Sciatic nerve (tissue), 2 donors: Measurements from ENCODE around the gene HNRNPAB. TPM values are rescaled to one million over a fixed set of nuclear protein-coding genes. Genes with fewer than 3 reads are reported as not detected.
"Not testable (repeated sequence)": the region's sequence is repeated elsewhere in the genome, so short reads cannot be mapped to it uniquely, and the experiment has no call there.

Experiments used
- ATAC-seq: fragments of 200-7000 bp; cut with Tn5 transposase; one replicate; pipeline ENCODE4 v1.9.1; 2020; ENCODE audit warnings: mild to moderate bottlenecking, moderate library complexity
- DNase-seq: peaks from one replicate; pipeline ENCODE4 v3.0.0-alpha.2; 2020; ENCODE audit warnings: low spot score
- intact Hi-C: fragments of 100-400 bp; cut with DNase I; formaldehyde crosslinking; loops from one replicate; pipeline ENCODE4 v1.14.2; 2022
- total RNA-seq: library from RNA; stranded (reverse); fragmentation: NEBNext Ultra II Directional; extraction: Animal tissue kit (Norgen Biotek cat#: 25700); gene quantifications from one replicate; pipeline ENCODE4 v1.2.1, GENCODE V29; 2021
- donor health status: DM: no; HTN: no; CAD: no.
- donor health status: DM: no; HTN: no; CAD: no.

The HNRNPAB gene
- total RNA-seq, 1 donor from 2014 or later, result 88.0 TPM

DNA sequence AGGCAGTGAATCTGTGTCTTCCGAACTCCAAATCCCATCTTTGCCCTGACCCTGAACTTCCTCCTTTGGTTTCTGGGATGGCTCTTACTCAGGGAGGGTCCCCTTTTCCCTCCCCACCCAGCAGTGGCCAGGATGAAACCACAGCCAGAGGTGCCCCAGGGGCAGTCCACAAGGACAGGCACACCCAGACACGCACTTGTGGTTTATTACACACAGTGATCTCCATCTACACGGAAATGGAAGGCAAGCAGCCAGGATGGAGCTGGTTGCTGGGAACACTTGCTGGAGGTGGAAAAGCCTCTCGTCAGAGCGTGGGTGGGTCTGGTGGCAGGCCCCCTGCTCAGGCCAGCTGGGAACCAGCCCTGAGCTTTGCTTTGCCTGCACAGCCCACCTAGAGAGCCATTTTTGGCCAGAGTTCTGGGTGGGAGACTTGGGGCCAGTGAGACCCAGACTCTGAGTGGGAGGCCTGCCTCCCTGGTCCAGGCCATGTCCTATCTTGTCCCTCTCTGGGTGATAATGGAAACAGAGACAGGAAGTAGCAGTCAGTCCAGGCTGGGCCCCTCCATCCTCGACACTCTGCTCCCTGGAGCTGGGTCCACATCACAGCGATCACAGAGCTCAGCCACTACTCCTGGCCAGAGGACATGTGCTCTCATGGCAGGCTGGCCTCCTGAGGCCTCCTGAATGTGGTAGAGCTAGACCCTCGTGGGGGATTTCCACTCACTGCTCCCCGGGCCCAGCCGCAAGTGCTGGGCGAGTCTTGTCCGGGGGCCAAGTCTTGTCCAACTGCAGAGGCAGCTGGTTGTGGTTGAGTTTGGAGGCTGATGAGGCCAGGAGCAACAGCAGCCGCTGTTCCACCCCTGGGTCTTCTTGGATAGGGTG lies 33.3 kb downstream of the HNRNPAB start:
- DNase-seq (no peak), ATAC-seq (no peak)
- intact Hi-C loops, result no loop called here

DNA sequence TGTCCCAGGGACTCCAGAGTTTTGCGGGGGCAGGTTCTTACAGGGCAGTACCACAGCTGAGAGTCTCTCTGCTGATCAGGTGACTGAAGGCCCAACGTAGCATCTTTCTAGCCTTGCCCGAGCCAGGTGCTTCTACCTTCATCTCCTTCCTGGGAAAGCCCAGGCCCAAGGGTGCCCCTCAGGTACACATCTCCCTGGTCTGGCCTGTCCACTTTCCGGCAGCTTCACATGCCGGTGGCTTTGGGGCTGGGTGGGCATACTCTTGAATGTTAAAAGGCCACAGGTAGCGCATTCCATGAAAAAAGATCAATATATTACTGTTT lies 33.9 kb downstream of the HNRNPAB start:
- ATAC-seq (no peak), DNase-seq (no peak)
- intact Hi-C loops, result no loop called here

DNA sequence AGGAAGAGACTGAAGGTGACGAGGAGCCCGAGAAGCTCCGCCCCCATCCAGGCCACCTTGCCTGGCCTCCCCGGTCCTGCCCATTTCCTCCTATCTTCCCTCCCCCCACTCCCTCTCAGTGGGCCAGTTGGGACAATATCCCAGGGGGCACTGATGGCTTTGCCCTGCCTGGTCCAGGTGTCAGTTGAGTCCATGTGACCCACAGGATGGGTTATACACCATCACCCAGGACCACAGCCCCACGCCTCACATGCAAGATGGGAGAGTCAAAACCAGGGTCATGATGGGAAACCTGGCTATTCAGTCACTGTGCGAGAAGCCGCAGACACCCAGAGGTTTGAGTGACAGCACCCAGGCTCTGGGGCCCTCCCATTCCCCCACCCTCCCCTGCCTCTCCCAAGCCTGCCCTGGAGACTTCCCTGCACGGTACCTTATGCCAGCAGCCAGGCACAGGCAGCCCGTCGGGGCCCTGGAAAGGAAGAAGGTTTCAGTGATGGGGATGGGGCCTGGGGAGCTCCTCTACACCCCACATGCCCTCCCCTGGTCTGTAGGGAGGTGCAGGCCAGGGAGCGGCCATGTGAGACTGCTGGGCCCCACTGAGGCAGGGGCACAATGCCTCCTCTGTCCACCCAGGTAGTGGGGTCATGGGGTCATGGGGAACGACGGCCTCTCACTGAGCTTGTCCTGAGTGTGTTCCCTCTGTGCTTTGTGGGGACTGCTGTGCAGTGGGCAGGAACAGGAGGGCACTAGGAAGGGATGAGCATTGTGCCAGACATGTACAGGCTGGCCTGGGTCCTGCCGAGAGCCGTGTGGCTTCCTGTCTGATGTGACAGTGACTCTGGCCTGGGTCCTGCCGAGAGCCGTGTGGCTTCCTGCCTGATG lies 34.6 kb downstream of the HNRNPAB start:
- ATAC-seq (no peak), DNase-seq (no peak)
- intact Hi-C loops, result no loop called here

DNA sequence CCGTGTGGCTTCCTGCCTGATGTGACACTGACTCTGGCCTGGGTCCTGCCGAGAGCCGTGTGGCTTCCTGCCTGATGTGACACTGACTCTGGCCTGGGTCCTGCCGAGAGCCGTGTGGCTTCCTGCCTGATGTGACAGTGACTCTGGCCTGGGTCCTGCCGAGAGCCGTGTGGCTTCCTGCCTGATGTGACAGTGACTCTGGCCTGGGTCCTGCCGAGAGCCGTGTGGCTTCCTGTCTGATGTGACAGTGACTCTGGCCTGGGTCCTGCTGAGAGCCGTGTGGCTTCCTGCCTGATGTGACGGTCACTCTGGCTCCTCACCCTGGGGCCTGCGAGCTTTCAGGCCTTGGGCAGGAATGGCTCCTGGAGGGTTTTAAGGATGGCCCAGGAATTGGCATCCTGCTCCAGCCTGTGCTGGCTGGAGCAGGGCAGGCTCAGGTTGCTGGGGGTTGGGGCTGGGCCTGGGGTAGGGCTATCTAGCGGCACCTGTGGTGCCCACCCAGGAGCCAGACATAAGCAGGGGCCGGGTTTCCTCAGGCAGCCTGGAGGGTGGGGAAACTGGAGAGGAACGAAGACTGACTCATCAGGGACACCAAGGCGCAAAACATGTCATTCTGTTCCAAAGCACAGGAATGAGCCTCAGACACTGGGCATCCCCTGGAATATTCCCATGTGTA lies 35.4 kb downstream of the HNRNPAB start:
- intact Hi-C loops, DNase-seq, ATAC-seq: not testable (repeated sequence)

DNA sequence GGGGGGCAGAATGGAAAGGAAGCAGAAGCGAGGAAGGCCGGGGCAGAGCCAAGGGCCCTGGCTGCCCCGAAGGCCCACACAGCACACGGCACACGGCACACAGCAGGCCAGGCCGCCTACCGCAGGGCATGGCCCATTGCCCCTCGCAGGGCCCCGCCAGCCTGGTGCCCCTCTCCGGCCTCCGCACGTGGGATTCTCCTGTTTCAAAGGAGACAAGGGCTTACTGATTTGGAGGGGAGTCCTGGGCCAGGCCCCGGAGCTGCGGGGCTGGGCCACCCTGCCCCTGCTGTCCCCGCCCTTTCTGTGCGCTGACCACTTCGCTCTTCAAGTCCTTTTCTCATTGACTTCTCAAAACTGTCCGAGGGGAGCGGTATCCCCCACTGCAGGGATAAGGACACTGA lies 36.0 kb downstream of the HNRNPAB start:
- ATAC-seq, result no peak
- no peak for DNase-seq
- intact Hi-C loops, result no loop called here

- no peak for ATAC-seq
- no peak for DNase-seq
- intact Hi-C loops, result no loop called here
These were observed 36.4 kb downstream of the HNRNPAB start for GRCh38 chr5:178240766-178241165.

- DNase-seq, result no peak
- ATAC-seq, result peak; percentile 19
- intact Hi-C loops, result no loop called here
These were observed 36.9 kb downstream of the HNRNPAB start for GRCh38 chr5:178241231-178241663.

GRCh38 chr5:178241688-178242231 lies 37.4 kb downstream of the HNRNPAB start:
- intact Hi-C loops, result no loop called here
- DNase-seq (no peak), ATAC-seq (peak; percentile 14)

GRCh38 chr5:178242416-178242815 lies 38.1 kb downstream of the HNRNPAB start:
- DNase-seq (no peak), ATAC-seq (no peak)
- intact Hi-C loops, result no loop called here

GRCh38 chr5:178244576-178244975 lies 40.2 kb downstream of the HNRNPAB start:
- intact Hi-C loops, result no loop called here
- no peak for DNase-seq

DNA sequence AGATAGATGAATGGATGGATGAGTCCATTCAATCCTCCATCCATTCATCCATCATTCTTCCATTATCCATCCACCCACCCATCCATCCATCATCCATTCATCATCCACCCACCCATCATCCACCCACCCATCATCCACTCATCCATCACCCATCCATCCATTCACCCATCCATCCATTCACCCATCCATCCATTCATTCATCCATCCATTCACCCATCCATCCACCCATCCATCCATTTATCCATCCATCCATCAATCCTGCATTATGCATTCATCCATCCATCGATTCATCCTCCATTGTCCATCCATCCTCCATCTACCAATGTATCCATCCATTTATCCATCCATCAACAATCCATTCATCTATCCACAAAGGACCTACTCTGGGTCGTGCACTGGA lies 41.1 kb downstream of the HNRNPAB start:
- intact Hi-C loops, result no loop called here
- no peak for ATAC-seq

More at GRCh38 chr5:178244576-178244975, 40.2 kb downstream of the HNRNPAB start:
- no peak for ATAC-seq

GRCh38 chr5:178246624-178247279 lies 42.4 kb downstream of the HNRNPAB start:
- intact Hi-C loops, result no loop called here
- DNase-seq (no peak), ATAC-seq (no peak)

More for the DNA sequence above, 41.1 kb downstream of the HNRNPAB start:
- no peak for DNase-seq

GRCh38 chr5:178247481-178248456 lies 43.4 kb downstream of the HNRNPAB start:
- intact Hi-C loops, result no loop called here
- ATAC-seq, result peak; percentile 20
- DNase-seq, result no peak

DNA sequence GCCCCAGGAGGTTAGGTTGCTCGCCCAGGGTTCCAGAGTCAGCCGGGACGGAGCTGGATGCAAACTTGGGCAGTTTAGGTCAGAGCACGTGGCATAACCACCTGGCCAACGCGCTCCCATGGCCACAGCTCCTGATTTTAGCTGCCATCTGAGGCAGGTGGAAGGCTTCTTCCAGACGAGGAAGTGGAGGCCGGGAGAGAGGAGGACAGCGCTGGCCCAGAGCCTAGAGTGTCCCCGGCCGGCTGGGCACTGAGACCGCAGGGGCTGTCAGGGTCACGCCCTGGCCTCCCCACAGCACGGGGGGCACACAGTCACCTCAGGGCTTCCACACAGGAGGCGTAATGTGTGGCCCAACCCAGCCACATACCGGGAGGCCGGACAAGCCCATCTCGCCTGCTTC lies 44.4 kb downstream of the HNRNPAB start:
- no peak for ATAC-seq
- no peak for DNase-seq
- intact Hi-C loops, result no loop called here

GRCh38 chr5:178249191-178249989 lies 45.1 kb downstream of the HNRNPAB start:
- ATAC-seq (peak; percentile 29), DNase-seq (no peak)
- intact Hi-C loops, result no loop called here

- ATAC-seq (no peak), DNase-seq (no peak)
- intact Hi-C loops, result no loop called here
These were observed 45.9 kb downstream of the HNRNPAB start for GRCh38 chr5:178250263-178250662.

DNA sequence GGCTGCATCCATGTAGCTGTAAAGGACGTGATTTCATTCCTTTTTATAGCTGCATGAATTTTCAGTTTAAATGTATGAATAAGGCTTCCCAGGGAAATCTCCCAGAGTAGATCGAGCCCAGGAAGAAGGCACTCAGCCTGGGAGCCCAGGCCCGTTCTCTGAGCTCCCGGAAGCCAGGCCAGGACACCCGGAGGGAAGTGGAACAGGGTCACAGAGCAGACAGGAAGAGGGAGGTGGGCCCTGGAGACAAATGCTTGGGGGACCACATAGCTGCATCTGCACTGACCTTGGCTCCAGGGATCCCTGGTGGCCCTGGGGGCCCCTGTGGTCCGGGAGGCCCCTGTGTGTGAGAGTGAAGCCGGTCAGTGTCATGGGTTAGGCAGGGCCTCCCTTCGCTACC lies 47.9 kb downstream of the HNRNPAB start:
- intact Hi-C loops, result no loop called here
- ATAC-seq (no peak), DNase-seq (no peak)
